RWPE2 (cell line): ENCODE results near the gene UBE2E2.

Experiments used
- ATAC-seq: fragments of 200-7000 bp; cut with Tn5 transposase; 3 replicates; pipeline ENCODE4 v1.9.1; 2021; ENCODE audit warnings: low read depth
- DNase-seq: peaks from one replicate; pipeline ENCODE4 v3.0.0-alpha.2; 2020; ENCODE audit warnings: low spot score
- H3K27ac ChIP-seq: fragments of 450-650 bp; 2 replicates; pipeline ENCODE4 v1.5.1; 2017; ENCODE audit warnings: mild to moderate bottlenecking; ENCODE audit not compliant: poor library complexity, severe bottlenecking
- H3K27me3 ChIP-seq: fragments of 250-450 bp; sonication (Bioruptor Pico); 2 replicates; pipeline ENCODE4 v1.5.1; 2021; ENCODE audit warnings: mild to moderate bottlenecking, moderate library complexity; ENCODE audit not compliant: insufficient read depth, poor library complexity, severe bottlenecking
- H3K36me3 ChIP-seq: fragments of 250-450 bp; sonication (Bioruptor Pico); 2 replicates; pipeline ENCODE4 v1.5.1; 2020; ENCODE audit warnings: low read depth, mild to moderate bottlenecking, moderate library complexity
- H3K4me1 ChIP-seq: fragments of 250-450 bp; sonication (Bioruptor Pico); 2 replicates; pipeline ENCODE4 v1.5.1; 2021; ENCODE audit warnings: mild to moderate bottlenecking, moderate library complexity; ENCODE audit not compliant: insufficient read depth, poor library complexity, severe bottlenecking
- H3K4me3 ChIP-seq: fragments of 250-450 bp; sonication (Bioruptor Pico); 2 replicates; pipeline ENCODE4 v1.5.1; 2021; ENCODE audit warnings: mild to moderate bottlenecking, moderate library complexity; ENCODE audit not compliant: severe bottlenecking
- H3K9me3 ChIP-seq: fragments of 250-450 bp; sonication (Bioruptor Pico); 2 replicates; pipeline ENCODE4 v1.5.1; 2021; ENCODE audit warnings: mild to moderate bottlenecking, moderate library complexity; ENCODE audit not compliant: severe bottlenecking
- CTCF ChIP-seq: fragments of 450-650 bp; IDR thresholded peaks from one replicate; pipeline ENCODE4 v1.5.1; 2017; ENCODE audit warnings: mild to moderate bottlenecking, moderate library complexity; ENCODE audit not compliant: poor library complexity, severe bottlenecking

Gene UBE2E2

DNA sequence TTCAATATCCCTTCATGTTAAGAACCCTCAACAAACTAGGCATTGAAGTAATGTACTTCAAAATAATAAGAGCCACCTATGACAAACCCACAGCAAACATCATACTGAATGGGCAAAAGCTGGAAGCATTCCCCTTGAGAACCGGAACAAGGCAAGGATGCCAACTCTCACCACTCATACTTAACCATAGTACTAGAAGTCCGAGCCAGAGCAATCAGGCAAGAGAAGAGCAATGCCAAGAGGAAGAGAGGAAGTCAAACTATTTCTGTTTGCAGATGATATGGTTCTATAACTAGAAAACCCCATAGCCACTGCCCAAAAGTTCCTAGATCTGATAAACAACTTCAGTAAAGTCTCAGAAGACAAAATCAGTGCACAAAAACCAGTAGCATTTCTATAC is 161.9 kb downstream of the UBE2E2 start:
- ATAC-seq (no peak), DNase-seq (no peak)
- no peak overlapping the region for H3K4me3 ChIP-seq
- no peak for TF ChIP-seq CTCF
- H3K9me3 ChIP-seq, result no peaks in the 10 kb centered on the region
- H3K4me1 ChIP-seq, result no peaks in the 10 kb centered on the region
- H3K27ac ChIP-seq, result no peak overlapping the region
- no peaks in the 10 kb centered on the region for H3K27me3 ChIP-seq
- no peaks in the 10 kb centered on the region for H3K36me3 ChIP-seq

DNA sequence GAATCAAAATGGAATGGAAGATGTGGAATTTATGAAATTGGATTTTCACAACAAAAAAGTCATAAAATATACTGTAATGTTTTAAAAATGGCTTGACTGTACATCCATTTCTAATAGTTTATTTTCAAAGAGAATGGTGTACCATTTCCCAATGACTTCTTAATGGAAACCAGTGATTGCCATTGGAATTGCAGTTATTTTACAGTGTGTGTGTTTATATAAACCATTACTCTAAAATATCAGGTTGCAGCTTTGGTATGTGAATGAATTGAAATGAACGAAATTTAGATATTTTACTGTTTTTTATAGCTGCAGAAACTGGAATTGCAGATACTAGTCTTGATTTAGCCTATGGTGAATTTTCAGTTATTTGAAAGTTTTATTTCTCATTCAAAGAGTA is 165.6 kb downstream of the UBE2E2 start:
- Histone ChIP-seq H3K4me1 (no peaks in the 10 kb centered on the region), H3K4me3 (no peak overlapping the region), H3K27me3 (no peaks in the 10 kb centered on the region), H3K27ac (no peak overlapping the region), H3K9me3 (no peaks in the 10 kb centered on the region), H3K36me3 (no peaks in the 10 kb centered on the region)
- DNase-seq (no peak), ATAC-seq (no peak)
- TF ChIP-seq CTCF, result no peak

GRCh38 chr3:23372285-23372684 is 169.2 kb downstream of the UBE2E2 start:
- Histone ChIP-seq H3K4me3 (no peak overlapping the region), H3K9me3 (no peaks in the 10 kb centered on the region), H3K36me3 (no peaks in the 10 kb centered on the region), H3K27me3 (no peaks in the 10 kb centered on the region), H3K27ac (no peak overlapping the region), H3K4me1 (no peaks in the 10 kb centered on the region)
- no peak for TF ChIP-seq CTCF
- DNase-seq, result no peak
- no peak for ATAC-seq

- H3K27ac ChIP-seq, result no peak overlapping the region
- no peaks in the 10 kb centered on the region for H3K27me3 ChIP-seq
- H3K4me3 ChIP-seq, result no peak overlapping the region
- ATAC-seq, result no peak
- H3K9me3 ChIP-seq, result no peaks in the 10 kb centered on the region
- H3K36me3 ChIP-seq, result no peaks in the 10 kb centered on the region
- no peak for DNase-seq
- TF ChIP-seq CTCF, result no peak
- no peaks in the 10 kb centered on the region for H3K4me1 ChIP-seq
These were observed 173.6 kb downstream of the UBE2E2 start for GRCh38 chr3:23376516-23377248.

- H3K36me3 ChIP-seq, result no peaks in the 10 kb centered on the region
- no peak for ATAC-seq
- H3K4me1 ChIP-seq, result no peaks in the 10 kb centered on the region
- no peak for DNase-seq
- no peak overlapping the region for H3K27ac ChIP-seq
- H3K9me3 ChIP-seq, result no peaks in the 10 kb centered on the region
- TF ChIP-seq CTCF, result no peak
- no peaks in the 10 kb centered on the region for H3K27me3 ChIP-seq
- H3K4me3 ChIP-seq, result no peak overlapping the region
These were observed 175.0 kb downstream of the UBE2E2 start for GRCh38 chr3:23377928-23378672.
